RKO (cell line): ENCODE results near the gene AMACR.
A peak's percentile ranks its signal among the peaks of the same experiment; 100 is the strongest.

Experiments
- DNase-seq: peaks from one replicate; pipeline ENCODE4 v3.0.0-alpha.2; 2016; ENCODE audit warnings: low spot score

The AMACR gene

DNA sequence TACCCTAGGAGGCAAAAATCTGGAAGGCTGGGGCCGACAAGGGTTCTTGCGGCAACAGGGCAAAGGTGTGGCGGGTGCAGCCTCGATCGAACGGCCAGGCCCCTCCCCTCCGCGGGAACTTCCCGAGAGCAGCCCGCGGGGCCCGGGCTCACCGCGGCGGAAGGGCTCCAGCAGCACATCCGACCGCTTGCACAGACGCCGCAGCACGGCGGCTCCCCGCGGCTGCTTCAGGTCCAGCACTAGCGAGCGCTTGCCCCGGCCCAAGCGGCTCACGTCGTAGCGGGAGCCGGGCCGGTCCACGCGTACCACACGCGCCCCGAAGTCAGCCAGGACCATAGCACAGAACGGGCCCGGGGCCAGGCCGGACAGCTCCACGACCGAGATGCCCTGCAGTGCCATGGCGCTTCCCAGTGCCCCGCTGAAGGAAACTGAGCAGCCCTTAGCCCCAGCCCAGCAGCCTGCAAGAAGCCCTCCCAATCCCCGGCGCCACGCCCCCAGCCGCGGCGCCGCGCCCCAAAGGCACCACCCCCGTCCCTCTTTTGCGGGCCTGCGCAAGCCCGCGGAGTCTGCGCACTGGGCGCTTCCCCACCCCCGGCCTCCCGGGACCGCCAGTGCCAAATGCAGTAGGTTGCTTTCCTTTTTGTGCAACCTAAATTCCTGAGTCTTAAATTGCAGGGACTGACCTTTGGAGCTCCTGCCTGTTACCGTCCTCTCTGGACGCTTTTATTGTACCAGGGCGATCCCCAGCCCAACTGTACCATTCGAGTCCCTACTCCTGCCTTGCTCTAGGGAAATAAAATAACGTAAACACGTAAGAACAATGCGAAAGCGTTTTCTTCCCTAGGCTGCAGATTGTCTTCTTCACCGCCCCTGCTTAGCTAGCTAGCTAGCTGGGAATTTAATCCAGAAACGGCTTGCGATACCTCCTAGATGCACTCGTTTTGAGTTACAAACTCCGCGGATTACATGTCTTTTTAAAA, at the start of gene AMACR:
Gene AMACR, minus strand, starts transcription at position 430 of the 980 bp plus-strand sequence. Its CDS starts 31 bp downstream, at position 399.
- DNase-seq = peak; percentile 91

DNA sequence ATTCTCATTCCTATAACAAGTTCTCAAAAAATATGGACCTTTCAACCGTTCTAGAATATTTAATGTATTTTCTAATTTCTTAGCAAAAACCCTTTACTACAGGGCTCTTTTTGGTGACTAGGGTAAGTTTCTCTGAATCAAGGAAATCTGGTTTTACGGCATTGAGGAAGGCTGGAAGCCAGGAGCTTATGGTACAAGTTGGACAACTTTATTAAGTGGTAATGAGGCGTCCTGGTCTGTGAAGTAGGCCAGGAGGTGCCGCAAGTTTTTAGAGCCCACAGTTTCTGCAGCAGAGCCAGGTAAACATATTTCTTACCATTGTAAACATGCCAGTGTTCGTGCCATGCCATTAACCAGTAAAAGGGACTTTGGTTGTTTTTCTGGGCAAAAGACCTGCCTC, 49.7 kb upstream of the AMACR start:
- DNase-seq = no peak

DNA sequence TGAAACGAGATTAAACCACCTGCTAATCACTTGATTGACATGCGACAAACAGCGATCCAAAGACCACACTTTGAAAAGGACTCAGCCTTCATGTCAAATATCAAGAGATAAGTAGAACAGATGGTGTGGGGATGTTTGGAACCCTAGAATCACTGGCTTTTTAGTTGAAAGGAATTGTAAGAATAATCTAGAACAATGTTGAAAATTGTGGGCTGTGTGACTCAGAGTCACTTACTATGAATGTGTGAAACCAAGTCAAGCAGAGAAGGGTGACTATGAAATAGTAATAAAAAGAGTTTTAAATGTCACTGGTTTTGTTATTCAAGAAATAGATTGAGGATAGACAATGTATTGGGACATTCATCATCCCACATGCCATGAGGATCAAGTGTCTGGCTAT, 49.3 kb upstream of the AMACR start:
- DNase-seq = no peak

- no peak for DNase-seq
These were observed 47.8 kb upstream of the AMACR start for GRCh38 chr5:34055667-34056066.

- DNase-seq = no peak
These were observed 46.5 kb upstream of the AMACR start for GRCh38 chr5:34054400-34054729.

DNA sequence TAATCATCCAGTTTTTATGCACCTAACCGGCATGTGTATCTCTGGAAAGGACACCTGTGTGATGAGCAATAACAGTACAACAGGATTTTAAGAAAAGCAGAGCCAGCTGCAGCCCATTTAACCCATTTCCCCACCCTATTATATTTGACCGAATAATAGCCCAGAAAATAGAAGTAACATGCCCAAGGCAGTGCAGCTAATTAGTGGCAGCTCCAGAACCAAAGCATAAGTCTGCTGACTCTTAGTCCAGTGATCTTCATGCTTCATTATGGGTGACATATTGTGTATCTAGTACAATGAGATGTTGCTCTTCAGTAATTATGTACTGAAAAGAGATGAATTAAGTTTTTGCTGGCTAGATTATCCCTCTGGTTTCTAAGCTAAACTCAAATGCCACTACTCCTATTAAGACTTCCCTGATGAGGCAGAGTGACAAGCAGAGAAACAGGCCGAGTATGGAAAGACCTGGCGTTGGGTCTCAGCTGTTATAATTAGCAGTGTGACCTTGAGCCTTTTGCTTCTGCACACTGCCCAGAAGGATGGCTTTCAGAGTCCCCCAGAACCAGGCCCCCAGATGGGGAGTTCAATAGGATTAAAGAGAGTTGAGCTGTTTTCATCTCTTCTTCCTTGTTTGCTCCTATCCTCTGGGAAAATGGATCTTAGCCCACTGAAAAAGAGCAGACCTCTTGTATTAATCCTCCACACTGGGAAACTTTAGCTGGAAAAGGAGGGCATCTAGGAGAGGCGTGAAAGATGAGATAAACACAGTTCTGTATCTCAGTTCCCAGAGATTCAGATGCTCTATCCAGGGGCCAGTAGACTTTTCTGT, 45.9 kb upstream of the AMACR start:
- no peak for DNase-seq

GRCh38 chr5:34053133-34053532, 45.3 kb upstream of the AMACR start:
- DNase-seq = no peak

- no peak for DNase-seq
These were observed 43.6 kb upstream of the AMACR start for GRCh38 chr5:34051374-34051980.

GRCh38 chr5:34047774-34048572, 40.1 kb upstream of the AMACR start:
- no peak for DNase-seq

- DNase-seq = no peak
These were observed 39.3 kb upstream of the AMACR start for GRCh38 chr5:34047143-34047542.

- DNase-seq = no peak
These were observed 38.1 kb upstream of the AMACR start for GRCh38 chr5:34045996-34046395.

DNA sequence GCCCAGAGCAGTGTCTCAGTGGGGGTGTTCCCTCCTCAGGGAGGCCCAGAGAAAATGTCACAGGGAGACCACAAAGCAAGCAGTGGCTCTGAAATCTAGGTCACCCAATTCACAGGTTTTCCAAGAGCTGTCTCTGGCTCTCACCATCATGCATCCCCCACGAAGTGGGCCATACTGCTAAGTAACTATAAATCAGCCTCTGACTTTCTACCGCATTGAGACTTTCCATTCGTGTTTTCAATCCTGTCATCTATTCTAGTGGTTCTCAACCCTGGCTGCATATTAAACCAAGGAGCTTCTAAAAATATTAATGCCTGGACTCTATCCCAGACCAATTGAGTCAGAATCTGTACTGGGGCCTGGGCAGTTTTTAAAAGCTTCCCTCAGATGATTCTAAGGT, 37.2 kb upstream of the AMACR start:
- no peak for DNase-seq

DNA sequence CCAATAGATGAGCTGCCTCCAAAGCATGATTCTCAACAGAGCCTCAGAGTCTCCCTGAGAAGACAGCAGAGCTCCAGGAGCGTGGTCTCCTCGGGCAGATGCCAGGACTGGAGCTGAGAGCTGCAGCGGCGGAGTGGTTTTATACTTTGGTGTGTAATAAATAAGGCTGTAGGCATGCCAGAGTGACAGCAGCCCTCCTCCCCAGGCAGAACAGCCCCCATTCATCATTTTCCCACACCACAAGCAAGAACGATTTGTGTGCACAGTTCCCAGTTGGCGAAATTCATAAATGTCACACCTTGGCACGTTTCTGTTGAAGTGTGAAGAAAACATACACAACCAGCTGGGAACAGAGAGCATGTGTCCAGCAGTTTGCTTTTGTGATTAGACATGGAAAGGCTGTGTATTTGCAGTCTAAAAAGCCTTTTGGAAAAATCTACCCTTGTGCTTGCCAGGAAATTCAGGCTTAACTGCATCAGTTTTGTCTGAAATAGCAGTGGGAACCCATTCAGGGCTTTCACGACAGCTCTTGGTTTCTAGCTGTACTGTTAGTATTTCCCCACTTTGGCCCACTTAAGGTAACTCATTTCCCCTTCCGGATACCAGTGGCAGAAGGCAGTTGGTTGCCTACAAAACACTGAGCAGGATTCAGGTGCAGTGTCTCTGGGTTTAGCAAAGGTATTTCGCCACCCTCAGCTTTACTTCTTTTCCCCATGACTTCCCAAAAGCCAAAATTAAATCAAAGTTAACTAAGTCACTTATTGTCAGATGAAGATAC, 35.4 kb upstream of the AMACR start, which contains the start of gene C1QTNF3:
Gene C1QTNF3, minus strand, starts transcription at position 115 of the 778 bp plus-strand sequence. Its CDS starts 88 bp downstream, at position 27.
- DNase-seq = no peak

GRCh38 chr5:34042321-34042720, 34.5 kb upstream of the AMACR start:
- no peak for DNase-seq

- no peak for DNase-seq
These were observed 33.6 kb upstream of the AMACR start for GRCh38 chr5:34041247-34041972.

GRCh38 chr5:34040472-34040871, 32.6 kb upstream of the AMACR start:
- DNase-seq = no peak

DNA sequence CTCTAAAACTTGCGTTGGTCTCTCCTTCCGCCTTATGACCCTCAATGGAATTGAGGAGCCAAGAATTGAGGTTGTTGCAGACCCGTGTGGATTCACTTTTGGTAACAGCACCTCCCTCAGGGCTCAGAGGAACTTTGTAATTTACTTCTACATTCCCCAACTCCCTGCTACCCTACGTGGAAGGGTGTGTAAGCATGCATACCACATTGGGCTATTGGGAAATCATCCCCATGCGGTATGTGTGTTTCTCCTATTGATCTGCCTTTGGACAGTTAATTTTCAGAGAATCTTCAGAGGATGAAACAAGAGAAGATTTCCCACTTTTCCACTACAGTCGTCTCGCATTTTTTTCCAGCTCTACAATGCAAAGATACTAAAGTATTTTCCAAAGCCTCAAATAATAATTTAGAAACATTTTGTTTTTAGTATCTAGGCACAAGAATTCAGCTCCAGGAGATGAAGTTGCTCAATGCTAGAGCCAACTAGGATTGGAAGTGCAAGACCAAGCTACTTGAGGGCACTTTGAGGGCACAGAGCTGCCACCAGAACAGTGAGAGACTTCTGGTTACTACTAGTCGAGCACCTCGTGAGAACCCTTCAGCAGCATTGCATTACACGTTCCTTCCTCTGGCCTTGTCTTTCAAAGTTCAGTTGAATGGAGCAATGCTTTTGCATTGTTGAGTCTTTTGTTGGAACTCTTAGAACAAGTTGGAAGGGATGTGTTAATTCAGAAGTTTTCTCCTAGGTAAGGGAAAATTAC, 31.7 kb upstream of the AMACR start:
- no peak for DNase-seq

DNA sequence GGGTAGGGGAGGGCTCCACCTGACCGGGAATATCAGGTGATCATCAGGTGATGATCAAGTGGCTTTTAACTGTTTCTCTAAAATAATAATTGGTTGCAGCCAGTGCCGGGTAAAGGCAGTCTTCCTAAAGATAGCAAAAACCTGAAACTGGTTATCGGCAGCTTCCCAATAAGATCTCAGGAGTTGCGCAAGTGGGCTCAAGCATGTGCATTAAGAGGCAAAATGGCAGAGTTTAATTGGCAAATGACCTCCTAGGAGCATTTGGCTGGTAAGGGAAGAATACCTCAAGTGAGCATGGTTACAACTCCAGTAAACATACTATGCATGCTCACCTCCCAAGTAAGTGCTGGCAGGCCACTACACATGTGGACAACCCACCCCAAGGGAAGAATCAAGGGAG, 31.0 kb upstream of the AMACR start:
- no peak for DNase-seq

- DNase-seq = no peak
These were observed 30.5 kb upstream of the AMACR start for GRCh38 chr5:34038390-34038789.
